Measurements from ENCODE around the gene IL27RA. TPM values are rescaled to one million over a fixed set of nuclear protein-coding genes. Genes with fewer than 3 reads are reported as not detected.

The IL27RA gene
- total RNA-seq, 4 donors from 2014 or later, result 4.5 to 12.8 (median 6.3) TPM

DNA sequence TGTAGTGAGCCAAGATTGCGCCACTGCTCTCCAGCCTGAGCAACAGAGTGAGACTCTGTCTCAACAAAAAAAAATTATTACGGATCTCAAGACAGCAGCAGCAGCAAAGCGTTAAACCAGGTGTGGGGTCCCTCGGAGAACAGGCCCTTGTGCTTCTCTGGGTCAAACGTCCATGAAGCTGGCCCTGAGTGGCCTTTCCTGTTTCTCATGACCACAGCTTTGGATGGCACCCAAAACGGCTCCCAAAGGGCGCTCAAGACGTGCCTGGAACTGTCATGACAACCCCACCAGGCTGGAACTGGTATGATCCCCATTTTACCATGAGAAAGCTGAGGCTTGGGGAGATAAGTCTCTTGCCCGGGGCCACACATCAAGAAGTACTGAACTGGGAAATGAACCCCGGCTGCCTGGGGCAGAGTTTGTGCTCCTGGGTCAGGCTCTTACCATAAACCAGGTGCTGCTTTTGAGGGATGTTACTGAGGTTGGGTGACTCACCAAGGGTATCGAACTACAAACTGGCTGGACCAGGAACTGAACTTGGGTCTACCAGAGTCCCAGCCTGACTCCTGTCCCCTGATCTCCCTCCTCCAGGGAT, 70.6 kb downstream of the IL27RA start:
- ATAC-seq (ENCODE audit: low FRiP score), result no peak
- TF ChIP-seq, protein P1, sequence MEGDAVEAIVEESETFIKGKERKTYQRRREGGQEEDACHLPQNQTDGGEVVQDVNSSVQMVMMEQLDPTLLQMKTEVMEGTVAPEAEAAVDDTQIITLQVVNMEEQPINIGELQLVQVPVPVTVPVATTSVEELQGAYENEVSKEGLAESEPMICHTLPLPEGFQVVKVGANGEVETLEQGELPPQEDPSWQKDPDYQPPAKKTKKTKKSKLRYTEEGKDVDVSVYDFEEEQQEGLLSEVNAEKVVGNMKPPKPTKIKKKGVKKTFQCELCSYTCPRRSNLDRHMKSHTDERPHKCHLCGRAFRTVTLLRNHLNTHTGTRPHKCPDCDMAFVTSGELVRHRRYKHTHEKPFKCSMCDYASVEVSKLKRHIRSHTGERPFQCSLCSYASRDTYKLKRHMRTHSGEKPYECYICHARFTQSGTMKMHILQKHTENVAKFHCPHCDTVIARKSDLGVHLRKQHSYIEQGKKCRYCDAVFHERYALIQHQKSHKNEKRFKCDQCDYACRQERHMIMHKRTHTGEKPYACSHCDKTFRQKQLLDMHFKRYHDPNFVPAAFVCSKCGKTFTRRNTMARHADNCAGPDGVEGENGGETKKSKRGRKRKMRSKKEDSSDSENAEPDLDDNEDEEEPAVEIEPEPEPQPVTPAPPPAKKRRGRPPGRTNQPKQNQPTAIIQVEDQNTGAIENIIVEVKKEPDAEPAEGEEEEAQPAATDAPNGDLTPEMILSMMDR (IDR thresholded peaks at IDR 0.05), result no peak
- DNase-seq (ENCODE audit: low spot score), result no peak

DNA sequence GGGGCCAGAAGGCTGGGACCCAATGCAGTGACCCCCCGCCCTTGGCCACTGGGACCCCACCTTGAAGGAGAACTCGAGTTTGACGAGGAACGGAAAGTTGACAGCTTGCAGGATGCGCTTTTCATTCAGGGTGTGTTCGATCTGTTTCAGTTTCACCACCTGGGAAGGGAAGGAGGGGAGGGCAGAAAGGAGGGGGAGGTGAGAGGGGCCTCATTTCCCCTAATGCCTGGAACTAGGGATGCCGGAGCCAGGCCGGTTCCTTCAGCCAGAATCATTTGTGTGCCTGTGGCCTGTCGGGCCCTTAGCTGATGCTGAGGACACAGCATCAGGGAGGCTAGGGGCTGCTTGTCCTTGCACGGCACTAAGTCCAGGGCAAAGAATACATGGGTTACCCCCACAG, 71.2 kb downstream of the IL27RA start:
- TF ChIP-seq, protein P1 (IDR thresholded peaks at IDR 0.05), result no peak
- no peak for ATAC-seq (ENCODE audit: low FRiP score)
- DNase-seq (ENCODE audit: low spot score), result no peak

Other genes with a start within 250 kb of the IL27RA start
- gene ZSWIM4, start 236.3 kb upstream of the IL27RA start, total RNA-seq, result 1 to 10 TPM; 3.8 to 5.2 (median 4.6) TPM
- not detected for gene NANOS3, start 154.6 kb upstream of the IL27RA start, total RNA-seq
- under 1 TPM in 2 of 4 donors, not detected in 2; 0.46 to 0.95 TPM for gene BRME1, start 125.6 kb upstream of the IL27RA start, total RNA-seq
- 10 to 100 TPM; 12.3 to 24.9 (median 15.6) TPM for gene CC2D1A, start 125.6 kb upstream of the IL27RA start, total RNA-seq
- not detected for gene PODNL1, start 93.3 kb upstream of the IL27RA start, total RNA-seq
- 10 to 100 TPM in 3 of 4 donors, 1 to 10 TPM in 1; 8.9 to 22.9 (median 11.9) TPM for gene DCAF15, start 79.3 kb upstream of the IL27RA start, total RNA-seq
- gene RFX1, start 25.4 kb upstream of the IL27RA start, total RNA-seq, result 1 to 10 TPM; 2.8 to 7.6 (median 3.2) TPM
- gene RLN3, start 3.6 kb upstream of the IL27RA start, total RNA-seq, result not detected
- gene PALM3, start 30.3 kb downstream of the IL27RA start, total RNA-seq, result not detected
- 1 to 10 TPM in 3 of 4 donors, not detected in 1; 1.6 to 3.0 (median 2.8) TPM for gene MISP3, start 41.0 kb downstream of the IL27RA start, total RNA-seq
- not detected for gene C19orf67, start 54.0 kb downstream of the IL27RA start, total RNA-seq
- gene SAMD1, start 59.0 kb downstream of the IL27RA start, total RNA-seq, result 10 to 100 TPM in 2 of 4 donors, 1 to 10 TPM in 2; 8.6 to 22.5 (median 10.8) TPM
- 10 to 100 TPM; 31.5 to 56.1 (median 45.1) TPM for gene PRKACA, start 86.0 kb downstream of the IL27RA start, total RNA-seq
- 1 to 10 TPM in 1 of 4 donors, under 1 TPM in 2, not detected in 1; 0.37 to 2.5 (median 0.95) TPM for gene ASF1B, start 104.8 kb downstream of the IL27RA start, total RNA-seq
- 10 to 100 TPM in 3 of 4 donors, 1 to 10 TPM in 1; 7.7 to 18.0 (median 13.9) TPM for gene ADGRL1, start 174.4 kb downstream of the IL27RA start, total RNA-seq

Measured in omental fat pad (tissue), 4 donors.